ENCODE measurements around the gene GABRD.

Gene GABRD

DNA sequence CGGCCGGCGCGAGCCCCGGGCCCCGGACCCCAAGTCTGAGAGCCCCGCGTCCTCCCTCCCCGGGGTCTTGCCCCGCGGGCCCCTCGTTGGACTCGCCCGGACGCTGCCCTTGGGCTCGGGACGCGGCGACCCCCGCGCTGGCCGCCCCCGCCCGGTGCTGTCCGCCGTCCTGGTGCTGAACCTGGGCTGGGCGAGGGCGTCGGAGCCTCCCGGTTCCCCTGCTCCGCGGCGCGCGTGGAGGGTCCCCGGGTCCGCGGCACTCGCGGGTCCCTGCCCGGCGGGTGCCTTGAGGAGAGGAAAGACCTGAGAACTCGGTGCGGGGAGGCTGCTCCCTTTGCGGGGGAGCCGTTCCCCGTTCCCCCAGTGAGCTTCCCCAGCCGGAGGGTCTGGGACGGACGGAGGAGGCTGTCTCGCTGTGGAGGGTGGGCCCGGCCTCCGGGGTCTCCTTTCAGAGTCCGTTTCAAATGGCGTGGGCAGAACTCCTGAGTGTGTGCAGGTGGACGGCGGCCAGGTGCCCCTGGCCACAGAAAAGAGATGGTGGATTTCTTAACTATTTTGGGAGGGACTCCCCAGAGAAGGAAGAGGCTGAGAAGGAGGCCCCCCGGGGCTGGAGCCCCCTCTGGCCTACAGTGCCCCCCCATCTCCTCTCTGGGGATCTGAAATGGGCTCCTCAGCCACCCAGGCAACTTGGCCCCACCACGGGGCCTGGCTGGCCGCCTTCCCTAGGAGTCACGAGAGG lies 595 bp downstream of the GABRD start:
- H3K18ac ChIP-seq (ENCODE audit: low read length) = no peak overlapping the region
- peaks cover 3% of the 10 kb centered on the region for H3K79me1 ChIP-seq (ENCODE audit: low read depth, low read length)
- no peak overlapping the region for H3K27ac ChIP-seq (replicated peaks; ENCODE audit: low read length)
- peak overlapping the region; percentile 82 for H3K23ac ChIP-seq (ENCODE audit: low read depth, low read length, poor library complexity)
- H4K8ac ChIP-seq (ENCODE audit: low read depth, low read length) = no peak overlapping the region
- no peak overlapping the region for H3K4ac ChIP-seq (ENCODE audit: low read length)
- no peaks in the 10 kb centered on the region for H3K36me3 ChIP-seq (replicated peaks in 1 of 2; ENCODE audit: control insufficient read depth in 2 of 2, insufficient read depth in 2 of 2, low read length in 2 of 2)
- no CpG with 5 or more reads among the region's 61 CpGs for WGBS, 2 donors (ENCODE audit: extremely low coverage in 2 of 2, insufficient read length in 2 of 2, insufficient replicate concordance in 1 of 2)
- H3K27me3 ChIP-seq (ENCODE audit: control insufficient read depth in 3 of 3, insufficient read depth in 3 of 3, low read depth in 1 of 3, low read length in 3 of 3) = peaks cover 10 to 86% (median 37%) of the 10 kb centered on the region in 3 experiments
- H2BK15ac ChIP-seq (ENCODE audit: low read length) = no peak overlapping the region
- no peak overlapping the region for H2BK120ac ChIP-seq (ENCODE audit: low read depth, low read length)
- no peak overlapping the region for H2BK12ac ChIP-seq (ENCODE audit: low read length)
- H3K4me2 ChIP-seq (ENCODE audit: insufficient read depth, low read length, poor library complexity, severe bottlenecking) = peak overlapping the region; percentile 67
- H4K91ac ChIP-seq (ENCODE audit: low read depth, low read length, poor library complexity) = no peak overlapping the region
- H3K9ac ChIP-seq (ENCODE audit: low read depth, low read length, poor library complexity) = no peak overlapping the region
- H3K9me3 ChIP-seq (replicated peaks in 1 of 2; ENCODE audit: control insufficient read depth in 2 of 2, insufficient read depth in 1 of 2, low read depth in 1 of 2, low read length in 2 of 2) = no peaks in the 10 kb centered on the region
- H3K14ac ChIP-seq (ENCODE audit: low read length) = no peak overlapping the region
- no peak overlapping the region for H2AK5ac ChIP-seq (ENCODE audit: low read depth, low read length)
- peak; percentile 61 for DNase-seq (ENCODE audit: low spot score)
- H2AFZ ChIP-seq (ENCODE audit: low read length) = no peak overlapping the region
- no peak overlapping the region for H2BK5ac ChIP-seq (ENCODE audit: low read length)
- no peak overlapping the region for H3K4me3 ChIP-seq (ENCODE audit: low read length in 2 of 2)
- H3K4me1 ChIP-seq (ENCODE audit: control insufficient read depth in 2 of 2, insufficient read depth in 1 of 2, low read depth in 1 of 2, low read length in 2 of 2) = peaks cover 0 to 2% of the 10 kb centered on the region in 2 donors

DNA sequence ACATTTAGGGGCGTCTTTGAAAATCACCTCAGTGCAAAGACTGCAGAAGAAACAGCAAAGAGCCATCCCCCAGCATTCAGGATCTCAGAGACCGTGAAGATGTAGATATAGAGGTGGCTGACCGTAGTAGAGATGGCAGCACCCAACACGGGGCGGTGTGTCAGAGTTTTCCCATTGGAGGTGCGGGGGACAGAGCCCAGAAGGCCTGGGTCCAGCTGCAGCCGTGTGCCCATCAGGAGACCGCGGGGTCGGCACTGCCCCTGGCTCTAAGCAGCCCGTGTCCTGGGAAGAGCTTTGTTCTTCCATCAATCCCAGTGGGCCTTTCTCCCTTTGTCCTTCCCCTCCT lies 1.1 kb downstream of the GABRD start:
- no peak overlapping the region for H3K27ac ChIP-seq (replicated peaks; ENCODE audit: low read length)
- no peak overlapping the region for H3K4me2 ChIP-seq (ENCODE audit: insufficient read depth, low read length, poor library complexity, severe bottlenecking)
- H3K4ac ChIP-seq (ENCODE audit: low read length) = no peak overlapping the region
- peaks cover 10 to 86% (median 37%) of the 10 kb centered on the region in 3 experiments for H3K27me3 ChIP-seq (ENCODE audit: control insufficient read depth in 3 of 3, insufficient read depth in 3 of 3, low read depth in 1 of 3, low read length in 3 of 3)
- H3K4me3 ChIP-seq (ENCODE audit: low read length in 2 of 2) = no peak overlapping the region
- H4K91ac ChIP-seq (ENCODE audit: low read depth, low read length, poor library complexity) = no peak overlapping the region
- H3K18ac ChIP-seq (ENCODE audit: low read length) = no peak overlapping the region
- no peak for DNase-seq (ENCODE audit: low spot score)
- H2AFZ ChIP-seq (ENCODE audit: low read length) = no peak overlapping the region
- no CpG with 5 or more reads among the region's 11 CpGs for WGBS, 2 donors (ENCODE audit: extremely low coverage in 2 of 2, insufficient read length in 2 of 2, insufficient replicate concordance in 1 of 2)
- peaks cover 3% of the 10 kb centered on the region for H3K79me1 ChIP-seq (ENCODE audit: low read depth, low read length)
- H2BK15ac ChIP-seq (ENCODE audit: low read length) = no peak overlapping the region
- no peak overlapping the region for H3K9ac ChIP-seq (ENCODE audit: low read depth, low read length, poor library complexity)
- H3K23ac ChIP-seq (ENCODE audit: low read depth, low read length, poor library complexity) = no peak overlapping the region
- H3K36me3 ChIP-seq (replicated peaks in 1 of 2; ENCODE audit: control insufficient read depth in 2 of 2, insufficient read depth in 2 of 2, low read length in 2 of 2) = no peaks in the 10 kb centered on the region
- H2BK120ac ChIP-seq (ENCODE audit: low read depth, low read length) = no peak overlapping the region
- peaks cover 0 to 2% of the 10 kb centered on the region in 2 donors for H3K4me1 ChIP-seq (ENCODE audit: control insufficient read depth in 2 of 2, insufficient read depth in 1 of 2, low read depth in 1 of 2, low read length in 2 of 2)
- no peak overlapping the region for H2BK12ac ChIP-seq (ENCODE audit: low read length)
- no peak overlapping the region for H2AK5ac ChIP-seq (ENCODE audit: low read depth, low read length)
- no peak overlapping the region for H2BK5ac ChIP-seq (ENCODE audit: low read length)
- no peak overlapping the region for H3K14ac ChIP-seq (ENCODE audit: low read length)
- no peak overlapping the region for H4K8ac ChIP-seq (ENCODE audit: low read depth, low read length)
- H3K9me3 ChIP-seq (replicated peaks in 1 of 2; ENCODE audit: control insufficient read depth in 2 of 2, insufficient read depth in 1 of 2, low read depth in 1 of 2, low read length in 2 of 2) = no peaks in the 10 kb centered on the region

DNA sequence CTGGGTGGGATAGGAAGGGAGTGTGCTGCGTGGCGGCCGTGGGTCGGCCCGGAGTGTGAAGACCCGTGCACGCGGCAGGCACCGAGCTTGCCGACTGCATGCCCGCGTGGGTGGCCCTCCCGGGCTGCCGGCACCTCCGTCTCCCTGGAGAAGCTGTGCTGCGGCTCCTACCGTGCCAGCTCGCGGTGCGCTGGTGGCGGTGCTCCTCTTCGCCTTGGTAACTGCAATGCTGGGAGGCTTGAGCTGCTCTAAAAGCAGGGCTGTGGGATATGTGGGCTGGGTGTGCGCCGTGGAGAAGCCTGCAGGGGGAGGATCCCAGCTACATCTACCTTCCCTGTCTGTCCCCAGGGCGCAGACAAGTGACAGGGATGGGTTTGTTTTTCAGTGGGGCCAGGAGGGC lies 2.4 kb downstream of the GABRD start:
- no peaks in the 10 kb centered on the region for H3K9me3 ChIP-seq (replicated peaks in 1 of 2; ENCODE audit: control insufficient read depth in 2 of 2, insufficient read depth in 1 of 2, low read depth in 1 of 2, low read length in 2 of 2)
- no peak overlapping the region for H3K18ac ChIP-seq (ENCODE audit: low read length)
- no peak overlapping the region for H2BK15ac ChIP-seq (ENCODE audit: low read length)
- peaks cover 0 to 2% of the 10 kb centered on the region in 2 donors for H3K4me1 ChIP-seq (ENCODE audit: control insufficient read depth in 2 of 2, insufficient read depth in 1 of 2, low read depth in 1 of 2, low read length in 2 of 2)
- H3K36me3 ChIP-seq (replicated peaks in 1 of 2; ENCODE audit: control insufficient read depth in 2 of 2, insufficient read depth in 2 of 2, low read length in 2 of 2) = no peaks in the 10 kb centered on the region
- no peak overlapping the region for H2AK5ac ChIP-seq (ENCODE audit: low read depth, low read length)
- H3K9ac ChIP-seq (ENCODE audit: low read depth, low read length, poor library complexity) = peak overlapping the region; percentile 7
- peak overlapping the region; percentile 61 for H3K14ac ChIP-seq (ENCODE audit: low read length)
- no CpG with 5 or more reads among the region's 25 CpGs for WGBS, 2 donors (ENCODE audit: extremely low coverage in 2 of 2, insufficient read length in 2 of 2, insufficient replicate concordance in 1 of 2)
- no peak overlapping the region for H2BK12ac ChIP-seq (ENCODE audit: low read length)
- H3K4me2 ChIP-seq (ENCODE audit: insufficient read depth, low read length, poor library complexity, severe bottlenecking) = no peak overlapping the region
- H2AFZ ChIP-seq (ENCODE audit: low read length) = no peak overlapping the region
- peaks cover 3% of the 10 kb centered on the region for H3K79me1 ChIP-seq (ENCODE audit: low read depth, low read length)
- no peak overlapping the region for H2BK120ac ChIP-seq (ENCODE audit: low read depth, low read length)
- H3K4me3 ChIP-seq (ENCODE audit: low read length in 2 of 2) = no peak overlapping the region
- DNase-seq (ENCODE audit: low spot score) = no peak
- no peak overlapping the region for H4K8ac ChIP-seq (ENCODE audit: low read depth, low read length)
- peaks cover 10 to 83% (median 37%) of the 10 kb centered on the region in 3 experiments for H3K27me3 ChIP-seq (ENCODE audit: control insufficient read depth in 3 of 3, insufficient read depth in 3 of 3, low read depth in 1 of 3, low read length in 3 of 3)
- H4K91ac ChIP-seq (ENCODE audit: low read depth, low read length, poor library complexity) = no peak overlapping the region
- no peak overlapping the region for H3K27ac ChIP-seq (replicated peaks; ENCODE audit: low read length)
- peak overlapping the region; percentile 35 for H2BK5ac ChIP-seq (ENCODE audit: low read length)
- peak overlapping the region; percentile 45 for H3K23ac ChIP-seq (ENCODE audit: low read depth, low read length, poor library complexity)
- H3K4ac ChIP-seq (ENCODE audit: low read length) = no peak overlapping the region

DNA sequence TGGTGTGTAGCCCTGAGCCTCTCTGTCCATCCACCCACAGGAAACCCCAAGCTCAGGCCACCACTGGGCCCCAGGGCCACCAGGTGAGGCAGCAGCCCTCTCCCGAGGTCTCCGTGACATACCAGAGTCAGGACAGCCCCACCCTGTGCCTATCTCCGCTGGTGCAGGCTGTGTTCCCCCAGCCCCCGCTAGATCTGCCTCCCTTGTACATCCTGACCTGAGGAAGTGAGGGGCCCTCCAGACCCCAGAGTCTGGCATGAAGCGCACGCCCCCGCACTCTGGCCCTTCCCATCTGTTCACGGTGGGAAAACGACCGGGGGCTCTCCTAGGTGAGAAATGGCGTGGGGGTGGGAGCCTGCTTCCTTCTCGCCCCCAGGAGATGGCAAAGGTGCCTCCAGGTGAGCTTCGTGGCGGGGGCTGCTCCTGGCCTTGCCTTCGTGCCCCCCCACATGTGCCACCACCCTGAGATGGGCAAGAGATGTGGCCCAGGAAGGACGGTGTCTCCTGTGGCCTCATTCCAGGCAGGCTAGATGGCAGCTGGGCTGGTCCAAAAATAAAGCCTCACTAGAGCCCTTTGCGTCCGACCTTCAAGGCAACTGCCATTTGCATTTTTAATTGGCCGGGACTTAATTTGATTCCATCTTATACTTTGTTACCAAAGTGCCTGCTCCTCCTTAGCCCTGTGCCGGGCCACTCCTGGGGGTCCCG lies 3.1 kb downstream of the GABRD start:
- Histone ChIP-seq H3K14ac (ENCODE audit: low read length) (peak overlapping the region; percentile 56), H4K91ac (ENCODE audit: low read depth, low read length, poor library complexity) (no peak overlapping the region), H2BK5ac (ENCODE audit: low read length) (peak overlapping the region; percentile 35), H2BK120ac (ENCODE audit: low read depth, low read length) (no peak overlapping the region), H3K4me2 (ENCODE audit: insufficient read depth, low read length, poor library complexity, severe bottlenecking) (no peak overlapping the region), H3K79me1 (ENCODE audit: low read depth, low read length) (peaks cover 3% of the 10 kb centered on the region), H3K36me3 (replicated peaks in 1 of 2; ENCODE audit: control insufficient read depth in 2 of 2, insufficient read depth in 2 of 2, low read length in 2 of 2) (no peaks in the 10 kb centered on the region), H3K27me3 (ENCODE audit: control insufficient read depth in 3 of 3, insufficient read depth in 3 of 3, low read depth in 1 of 3, low read length in 3 of 3) (peaks cover 10 to 80% (median 37%) of the 10 kb centered on the region in 3 experiments), H3K9me3 (replicated peaks in 1 of 2; ENCODE audit: control insufficient read depth in 2 of 2, insufficient read depth in 1 of 2, low read depth in 1 of 2, low read length in 2 of 2) (no peaks in the 10 kb centered on the region), H3K9ac (ENCODE audit: low read depth, low read length, poor library complexity) (no peak overlapping the region), H3K18ac (ENCODE audit: low read length) (peak overlapping the region; percentile 76), H4K8ac (ENCODE audit: low read depth, low read length) (no peak overlapping the region), H2BK15ac (ENCODE audit: low read length) (no peak overlapping the region), H2AFZ (ENCODE audit: low read length) (no peak overlapping the region), H2BK12ac (ENCODE audit: low read length) (no peak overlapping the region), H3K23ac (ENCODE audit: low read depth, low read length, poor library complexity) (no peak overlapping the region), H3K4ac (ENCODE audit: low read length) (no peak overlapping the region), H3K4me3 (ENCODE audit: low read length in 2 of 2) (no peak overlapping the region), H3K4me1 (ENCODE audit: control insufficient read depth in 2 of 2, insufficient read depth in 1 of 2, low read depth in 1 of 2, low read length in 2 of 2) (peaks cover 0 to 2% of the 10 kb centered on the region in 2 donors), H2AK5ac (ENCODE audit: low read depth, low read length) (no peak overlapping the region), H3K27ac (replicated peaks; ENCODE audit: low read length) (no peak overlapping the region)
- no peak for DNase-seq (ENCODE audit: low spot score)
- WGBS, 2 donors (ENCODE audit: extremely low coverage in 2 of 2, insufficient read length in 2 of 2, insufficient replicate concordance in 1 of 2) = no CpG with 5 or more reads among the region's 21 CpGs

Data from neuronal stem cell (in vitro differentiated cells).